HG02678 (cell line): ENCODE measurements around the gene NCL.
A peak's percentile ranks its signal among the peaks of the same experiment; 100 is the strongest.

Experiments
- ATAC-seq: cut with Tn5 transposase; IDR thresholded peaks from one replicate; pipeline ENCODE4 v1.9.1; 2021; ENCODE audit warnings: mild to moderate bottlenecking, moderate library complexity; ENCODE audit not compliant: unreplicated experiment

Gene NCL

GRCh38 chr2:231463698-231464575, at the start of gene NCL:
NCL (minus strand) TSS chr2:231464484; CDS start chr2:231464353, 131 bp downstream.
- ATAC-seq: peak; percentile 91

- ATAC-seq: no peak
These were observed 49.5 kb upstream of the NCL start for GRCh38 chr2:231513746-231514224.

GRCh38 chr2:231512222-231512621, 47.9 kb upstream of the NCL start:
- ATAC-seq: no peak

- no peak for ATAC-seq
These were observed 39.5 kb upstream of the NCL start for GRCh38 chr2:231503766-231504165.

- ATAC-seq: no peak
These were observed 38.3 kb upstream of the NCL start for GRCh38 chr2:231502596-231502995.

- no peak for ATAC-seq
These were observed 33.4 kb upstream of the NCL start for GRCh38 chr2:231497651-231498050.

- ATAC-seq: no peak
These were observed 30.4 kb upstream of the NCL start for GRCh38 chr2:231494669-231495068.

- no peak for ATAC-seq
These were observed 26.5 kb upstream of the NCL start for GRCh38 chr2:231490801-231491200.

- no peak for ATAC-seq
These were observed 25.7 kb upstream of the NCL start for GRCh38 chr2:231489990-231490389.

- ATAC-seq: no peak
These were observed 24.0 kb upstream of the NCL start for GRCh38 chr2:231488331-231488730.

GRCh38 chr2:231486851-231487596, 22.7 kb upstream of the NCL start:
- no peak for ATAC-seq

- ATAC-seq: no peak
These were observed 19.4 kb upstream of the NCL start for GRCh38 chr2:231483398-231484329.

GRCh38 chr2:231482806-231483391, 18.6 kb upstream of the NCL start:
- ATAC-seq: no peak

GRCh38 chr2:231480781-231481180, 16.5 kb upstream of the NCL start:
- ATAC-seq: no peak

- no peak for ATAC-seq
These were observed 15.2 kb upstream of the NCL start for GRCh38 chr2:231479455-231479854.

GRCh38 chr2:231476920-231477319, 12.6 kb upstream of the NCL start:
- no peak for ATAC-seq

- ATAC-seq: no peak
These were observed 11.7 kb upstream of the NCL start for GRCh38 chr2:231475965-231476364.

- ATAC-seq: no peak
These were observed 8.5 kb upstream of the NCL start for GRCh38 chr2:231472816-231473215.

- no peak for ATAC-seq
These were observed 6.1 kb upstream of the NCL start for GRCh38 chr2:231470246-231470900.

GRCh38 chr2:231469583-231469950, 5.3 kb upstream of the NCL start:
- ATAC-seq: no peak
